ENCODE results near the gene RPS28. TPM values are rescaled to one million over a fixed set of nuclear protein-coding genes. Genes with fewer than 3 reads are reported as not detected.

The RPS28 gene
- total RNA-seq, 2 experiments from 2014 or later, result 3,333 to 3,342 TPM

DNA sequence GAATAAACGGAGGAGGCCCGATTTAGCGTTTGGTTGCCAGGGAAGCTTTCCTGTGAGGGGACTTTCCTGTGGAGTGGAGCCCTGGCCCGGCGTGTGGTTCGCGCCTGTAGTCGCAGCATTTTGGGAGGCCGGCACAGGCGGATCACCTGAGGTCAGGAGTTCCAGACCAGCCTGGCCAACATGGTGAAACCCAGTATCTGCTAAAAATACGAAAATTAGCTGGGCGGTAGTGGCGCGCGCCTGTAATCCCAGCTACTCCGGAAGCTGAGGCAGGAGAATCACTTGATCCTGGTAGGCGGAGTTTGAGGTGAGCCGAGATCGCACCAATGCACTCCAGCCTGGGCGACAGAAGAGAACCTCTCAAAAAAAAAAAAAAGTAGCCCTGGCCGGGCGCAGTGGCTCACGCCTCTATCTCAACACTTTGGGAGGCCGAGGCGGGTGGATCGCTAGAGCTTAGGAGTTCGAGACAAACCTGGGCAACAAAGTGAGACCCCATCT lies 14.8 kb downstream of the RPS28 start:
- DNase-seq, result no peak
- ATAC-seq (ENCODE audit: poor library complexity), result no peak
- H3K4me1 Mint-ChIP-seq (ENCODE audit: low read depth), result peaks cover 5% of the 10 kb centered on the region
- intact Hi-C loops (cut with DNase I, micrococcal nuclease), result no loop called here
- no peak overlapping the region for H3K27ac Mint-ChIP-seq
- H3K4me1 ChIP-seq (ENCODE audit: insufficient read depth, low read length), result peaks cover 24% of the 10 kb centered on the region
- no peak overlapping the region for H3K4me3 ChIP-seq (ENCODE audit: low read length)
- CTCF ChIA-PET, result no interaction called here
- POLR2A ChIA-PET, result no interaction called here
- H3K27ac ChIP-seq (ENCODE audit: low read depth in 1 of 2, low read length in 2 of 2), result no peak overlapping the region
- peak overlapping the region; percentile 60 for H3K4me3 Mint-ChIP-seq
- TF ChIP-seq, protein P1, sequence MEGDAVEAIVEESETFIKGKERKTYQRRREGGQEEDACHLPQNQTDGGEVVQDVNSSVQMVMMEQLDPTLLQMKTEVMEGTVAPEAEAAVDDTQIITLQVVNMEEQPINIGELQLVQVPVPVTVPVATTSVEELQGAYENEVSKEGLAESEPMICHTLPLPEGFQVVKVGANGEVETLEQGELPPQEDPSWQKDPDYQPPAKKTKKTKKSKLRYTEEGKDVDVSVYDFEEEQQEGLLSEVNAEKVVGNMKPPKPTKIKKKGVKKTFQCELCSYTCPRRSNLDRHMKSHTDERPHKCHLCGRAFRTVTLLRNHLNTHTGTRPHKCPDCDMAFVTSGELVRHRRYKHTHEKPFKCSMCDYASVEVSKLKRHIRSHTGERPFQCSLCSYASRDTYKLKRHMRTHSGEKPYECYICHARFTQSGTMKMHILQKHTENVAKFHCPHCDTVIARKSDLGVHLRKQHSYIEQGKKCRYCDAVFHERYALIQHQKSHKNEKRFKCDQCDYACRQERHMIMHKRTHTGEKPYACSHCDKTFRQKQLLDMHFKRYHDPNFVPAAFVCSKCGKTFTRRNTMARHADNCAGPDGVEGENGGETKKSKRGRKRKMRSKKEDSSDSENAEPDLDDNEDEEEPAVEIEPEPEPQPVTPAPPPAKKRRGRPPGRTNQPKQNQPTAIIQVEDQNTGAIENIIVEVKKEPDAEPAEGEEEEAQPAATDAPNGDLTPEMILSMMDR (IDR thresholded peaks at IDR 0.05), result no peak
- H3K9me3 ChIP-seq (ENCODE audit: control insufficient read depth in 1 of 2, insufficient read depth in 1 of 2, low read length in 2 of 2), result peaks cover 0 to 3% of the 10 kb centered on the region in 2 experiments
- H3K36me3 Mint-ChIP-seq (ENCODE audit: low read depth), result no peaks in the 10 kb centered on the region
- H3K36me3 ChIP-seq (ENCODE audit: insufficient read depth, low read length), result no peaks in the 10 kb centered on the region
- H3K27me3 ChIP-seq (ENCODE audit: control insufficient read depth in 1 of 2, insufficient read depth in 2 of 2, low read length in 2 of 2), result peaks cover 19 to 26% of the 10 kb centered on the region in 2 experiments
- H3K27me3 Mint-ChIP-seq, result peaks cover 38% of the 10 kb centered on the region
- no peaks in the 10 kb centered on the region for H3K9me3 Mint-ChIP-seq

DNA sequence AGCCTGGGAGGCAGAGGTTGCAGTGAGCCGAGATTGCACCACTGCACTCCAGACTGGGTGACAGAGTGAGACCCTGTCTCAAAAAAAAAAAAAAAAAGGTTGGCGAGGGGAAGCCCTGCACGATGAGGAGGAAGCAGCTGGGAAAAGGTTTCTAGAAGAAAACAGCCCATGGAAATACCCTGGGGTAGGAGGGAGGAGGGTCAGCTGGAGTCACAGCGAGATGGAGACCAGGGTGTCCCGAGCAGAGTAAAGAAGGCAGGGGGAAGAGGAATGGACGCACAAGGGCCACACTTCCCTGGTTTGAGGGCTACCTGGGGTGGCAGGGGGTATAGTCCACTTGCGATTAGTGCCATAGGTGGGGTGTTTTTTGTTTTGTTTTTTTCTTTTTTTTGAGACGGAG lies 15.4 kb downstream of the RPS28 start:
- Histone ChIP-seq H3K4me3 (ENCODE audit: low read length) (no peak overlapping the region), H3K27ac (ENCODE audit: low read depth in 1 of 2, low read length in 2 of 2) (no peak overlapping the region), H3K9me3 (ENCODE audit: control insufficient read depth in 1 of 2, insufficient read depth in 1 of 2, low read length in 2 of 2) (peaks cover 0 to 3% of the 10 kb centered on the region in 2 experiments), H3K27me3 (ENCODE audit: control insufficient read depth in 1 of 2, insufficient read depth in 2 of 2, low read length in 2 of 2) (peaks cover 19 to 26% of the 10 kb centered on the region in 2 experiments), H3K36me3 (ENCODE audit: insufficient read depth, low read length) (no peaks in the 10 kb centered on the region), H3K4me1 (ENCODE audit: insufficient read depth, low read length) (peaks cover 24% of the 10 kb centered on the region)
- Mint-ChIP-seq H3K9me3 (no peaks in the 10 kb centered on the region), H3K4me3 (no peak overlapping the region), H3K36me3 (ENCODE audit: low read depth) (no peaks in the 10 kb centered on the region), H3K4me1 (ENCODE audit: low read depth) (peaks cover 5% of the 10 kb centered on the region), H3K27me3 (peaks cover 38% of the 10 kb centered on the region), H3K27ac (no peak overlapping the region)
- DNase-seq (no peak), ATAC-seq (ENCODE audit: poor library complexity) (no peak)
- TF ChIP-seq, protein P1 (IDR thresholded peaks at IDR 0.05), result no peak
- POLR2A ChIA-PET, result no interaction called here
- intact Hi-C loops (cut with DNase I, micrococcal nuclease), result no loop called here
- CTCF ChIA-PET, result no interaction called here

DNA sequence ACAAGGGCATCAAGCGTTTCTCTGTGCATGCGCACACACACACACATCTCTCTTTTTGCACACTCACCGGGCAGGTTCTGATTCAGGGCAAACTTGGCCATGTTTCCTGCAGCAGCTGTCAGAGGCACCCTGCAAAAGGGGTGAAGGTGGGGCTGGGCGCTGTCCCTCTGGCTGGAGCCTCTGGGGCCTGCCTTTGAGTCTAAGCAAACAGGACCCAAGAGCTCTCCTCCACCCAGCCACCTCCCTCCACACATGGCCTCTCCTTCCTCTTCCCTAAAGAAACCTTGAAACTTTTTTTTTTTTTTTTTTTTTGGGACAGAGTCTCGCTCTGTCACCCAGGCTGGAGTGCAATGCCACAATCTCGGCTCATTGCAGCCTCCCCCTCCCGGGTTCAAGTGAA lies 16.4 kb downstream of the RPS28 start:
- Histone ChIP-seq H3K4me3 (ENCODE audit: low read length) (no peak overlapping the region), H3K27ac (ENCODE audit: low read depth in 1 of 2, low read length in 2 of 2) (no peak overlapping the region), H3K9me3 (ENCODE audit: control insufficient read depth in 1 of 2, insufficient read depth in 1 of 2, low read length in 2 of 2) (peaks cover 0 to 3% of the 10 kb centered on the region in 2 experiments), H3K27me3 (ENCODE audit: control insufficient read depth in 1 of 2, insufficient read depth in 2 of 2, low read length in 2 of 2) (peaks cover 19 to 26% of the 10 kb centered on the region in 2 experiments), H3K36me3 (ENCODE audit: insufficient read depth, low read length) (no peaks in the 10 kb centered on the region), H3K4me1 (ENCODE audit: insufficient read depth, low read length) (peaks cover 33% of the 10 kb centered on the region)
- TF ChIP-seq, protein P1 (IDR thresholded peaks at IDR 0.05), result no peak
- DNase-seq (no peak), ATAC-seq (ENCODE audit: poor library complexity) (no peak)
- H3K27me3 Mint-ChIP-seq, result peaks cover 38% of the 10 kb centered on the region
- H3K4me3 Mint-ChIP-seq, result no peak overlapping the region
- H3K9me3 Mint-ChIP-seq, result no peaks in the 10 kb centered on the region
- POLR2A ChIA-PET, result no interaction called here
- CTCF ChIA-PET, result no interaction called here
- no peak overlapping the region for H3K27ac Mint-ChIP-seq
- intact Hi-C loops (cut with DNase I, micrococcal nuclease), result no loop called here
- no peaks in the 10 kb centered on the region for H3K36me3 Mint-ChIP-seq (ENCODE audit: low read depth)
- peaks cover 5% of the 10 kb centered on the region for H3K4me1 Mint-ChIP-seq (ENCODE audit: low read depth)
